OCI-LY7 (cell line): ENCODE measurements around the gene YIPF2. TPM values are rescaled to one million over a fixed set of nuclear protein-coding genes. Genes with fewer than 3 reads are reported as not detected.

Source experiments
- BruUV-seq: library from RNA; stranded (reverse); fragments of 400-500 nt; replicated peaks from 2 replicates; lab custom pipeline; 2021; lab: Mats Ljungman, UMichigan
- CTCF ChIA-PET: fragments of 300-600 bp; sonication (Branson Sonifier 250); formaldehyde crosslinking; loops from one replicate; lab custom pipeline; 2022; ENCODE audit warnings: antibody characterized with exemption; ENCODE audit not compliant: unreplicated experiment; lab: Charles Lee
- POLR2A ChIA-PET: fragments of 300-600 bp; sonication (Branson Sonifier 250); formaldehyde crosslinking; loops from one replicate; lab custom pipeline; 2022; ENCODE audit warnings: antibody characterized with exemption; lab: Charles Lee
- DNase-seq: peaks from one replicate; pipeline ENCODE4 v3.0.0-alpha.2; 2015; ENCODE audit warnings: low spot score
- H2AFZ ChIP-seq: fragments of 200-600 bp; sonication (generic), shearing (Covaris generic); 2 replicates; pipeline ENCODE4 v1.6.1; 2014; ENCODE audit warnings: mild to moderate bottlenecking, antibody characterized with exemption, low read length, moderate library complexity
- H3K27ac ChIP-seq: fragments of 200-600 bp; sonication (generic); 2 replicates; pipeline ENCODE4 v1.5.1; 2014; ENCODE audit warnings: mixed run types, low read depth, mild to moderate bottlenecking, moderate library complexity, low read length, inconsistent platforms; ENCODE audit not compliant: poor library complexity, severe bottlenecking
- H3K36me3 ChIP-seq: fragments of 200-600 bp; sonication (generic); 2 replicates; pipeline ENCODE4 v1.6.1; 2014; ENCODE audit warnings: mild to moderate bottlenecking, antibody characterized with exemption, low read length, moderate library complexity, mixed read lengths; ENCODE audit not compliant: insufficient read depth
- H3K4me1 ChIP-seq: fragments of 200-600 bp; sonication (generic); 2 replicates; pipeline ENCODE4 v1.5.1; 2014; ENCODE audit warnings: mild to moderate bottlenecking, low read length; ENCODE audit not compliant: insufficient read depth, poor library complexity, severe bottlenecking
- H3K4me2 ChIP-seq: fragments of 200-600 bp; sonication (generic); 2 replicates; pipeline ENCODE4 v1.6.1; 2014; ENCODE audit warnings: mild to moderate bottlenecking, low read length
- H3K4me3 ChIP-seq: fragments of 200-600 bp; sonication (generic); 2 replicates; pipeline ENCODE4 v1.5.1; 2014; ENCODE audit warnings: mild to moderate bottlenecking, low read depth, low read length; ENCODE audit not compliant: poor library complexity, severe bottlenecking
- H3K79me2 ChIP-seq: fragments of 200-600 bp; sonication (generic); 2 replicates; pipeline ENCODE4 v1.6.1; 2016; ENCODE audit warnings: low read depth, mild to moderate bottlenecking, low read length, moderate library complexity, mixed read lengths; ENCODE audit not compliant: insufficient read depth
- H3K9me2 ChIP-seq: fragments of 200-600 bp; sonication (generic); 2 replicates; pipeline ENCODE4 v1.6.1; 2016; ENCODE audit warnings: mild to moderate bottlenecking, low read length, mixed read lengths; ENCODE audit not compliant: insufficient read depth
- H3K9me3 ChIP-seq: fragments of 200-600 bp; sonication (generic); 2 replicates; pipeline ENCODE4 v1.6.1; 2014; ENCODE audit warnings: mild to moderate bottlenecking, mixed run types, low read length, mixed read lengths
- H4K20me1 ChIP-seq: fragments of 200-600 bp; sonication (generic); 2 replicates; pipeline ENCODE4 v1.6.1; 2014; ENCODE audit warnings: mild to moderate bottlenecking, antibody characterized with exemption, low read length, moderate library complexity, mixed read lengths; ENCODE audit not compliant: insufficient read depth
- CTCF ChIP-seq: fragments of 200-600 bp; sonication (generic); conservative IDR thresholded peaks from 2 replicates; pipeline ENCODE4 v1.5.1; 2014; ENCODE audit warnings: mild to moderate bottlenecking, antibody characterized with exemption, low read length, moderate library complexity, mixed read lengths
- EZH2phosphoT487 ChIP-seq: fragments of 200-600 bp; sonication (generic); IDR thresholded peaks from 2 replicates; pipeline ENCODE4 v1.6.1; 2018; ENCODE audit warnings: low read depth, borderline replicate concordance, mild to moderate bottlenecking, mixed run types, antibody characterized with exemption, low read length, moderate library complexity, mixed read lengths
- intact Hi-C: fragments of 100-400 bp; cut with micrococcal nuclease; formaldehyde crosslinking; loops from one replicate; pipeline ENCODE4 v1.10.0; 2022; ENCODE audit not compliant: unreplicated experiment
- total RNA-seq, 2 experiments: library from RNA; depleted of rRNA in 1 of 2; stranded (reverse); fragments of >200 nt in 1 of 2; shearing (Covaris generic) in 1 of 2; gene quantifications; 2 replicates each; pipeline ENCODE4 v1.2.3, GENCODE V29; 2014 to 2022

The YIPF2 gene
- total RNA-seq, 2 experiments from 2014 or later, result 26.7 to 27.5 TPM

- H4K20me1 ChIP-seq, result 0 out of 2 replicates have a peak, but pooled peaks cover 8% of the 10 kb centered on the region
- DNase-seq, result no peak
- ChIA-PET CTCF (no interaction called here), POLR2A (interaction anchor here (0.6 kb wide), 1 partner anchor 252 kb away, joined by 6 read pairs; no protein-coding TSS in a partner anchor)
- no peak overlapping the region for H3K4me2 ChIP-seq
- no peak overlapping the region for H3K4me3 ChIP-seq
- H3K9me2 ChIP-seq, result no peaks in the 10 kb centered on the region
- H2AFZ ChIP-seq, result no peak overlapping the region
- no TSS peak for BruUV-seq
- peaks cover 65% of the 10 kb centered on the region for H3K79me2 ChIP-seq
- intact Hi-C loops, result no loop called here
- H3K9me3 ChIP-seq, result no peaks in the 10 kb centered on the region
- H3K4me1 ChIP-seq, result peaks cover 46% of the 10 kb centered on the region
- H3K27ac ChIP-seq, result no peak overlapping the region
- TF ChIP-seq EZH2phosphoT487 (no peak), CTCF (no peak)
- H3K36me3 ChIP-seq, result peaks cover 13% of the 10 kb centered on the region; the same call in 1 of the 2 replicates
These were observed 36.2 kb downstream of the YIPF2 start for GRCh38 chr19:10892256-10892655.

- no peak for TF ChIP-seq EZH2phosphoT487
- no peak for TF ChIP-seq CTCF
- no peak for DNase-seq
- H2AFZ ChIP-seq, result no peak overlapping the region
- H3K36me3 ChIP-seq, result peaks cover 8% of the 10 kb centered on the region; the same call in 1 of the 2 replicates
- intact Hi-C loops, result no loop called here
- no TSS peak for BruUV-seq
- H3K4me2 ChIP-seq, result no peak overlapping the region
- H3K9me3 ChIP-seq, result no peaks in the 10 kb centered on the region
- ChIA-PET POLR2A (interaction anchor here (2.2 kb wide), 1 partner anchor 15 kb away, joined by 5 read pairs; no protein-coding TSS in a partner anchor), CTCF (no interaction called here)
- H3K27ac ChIP-seq, result no peak overlapping the region
- no peak overlapping the region for H3K4me3 ChIP-seq
- H3K79me2 ChIP-seq, result peaks cover 65% of the 10 kb centered on the region
- H3K4me1 ChIP-seq, result peaks cover 46% of the 10 kb centered on the region
- H3K9me2 ChIP-seq, result no peaks in the 10 kb centered on the region
- 0 out of 2 replicates have a peak, but pooled peaks cover 1% of the 10 kb centered on the region for H4K20me1 ChIP-seq
These were observed 36.9 kb downstream of the YIPF2 start for GRCh38 chr19:10891405-10892086.

- peak overlapping the region; percentile 6 for H3K27ac ChIP-seq
- H3K4me3 ChIP-seq, result no peak overlapping the region
- peaks cover 80% of the 10 kb centered on the region for H3K79me2 ChIP-seq
- intact Hi-C loops, result no loop called here
- no peak for DNase-seq
- ChIA-PET POLR2A (interaction anchor here (0.7 to 2.7 kb wide), 5 partner anchors 12 to 195 kb away, joined by 3 to 34 read pairs (median 4); no protein-coding TSS in a partner anchor), CTCF (no interaction called here)
- BruUV-seq, result no TSS peak
- H3K4me2 ChIP-seq, result no peak overlapping the region
- TF ChIP-seq CTCF (no peak), EZH2phosphoT487 (no peak)
- no peaks in the 10 kb centered on the region for H3K9me2 ChIP-seq
- no peaks in the 10 kb centered on the region for H3K9me3 ChIP-seq
- no peak overlapping the region for H2AFZ ChIP-seq
- H3K4me1 ChIP-seq, result peaks cover 37% of the 10 kb centered on the region
- H4K20me1 ChIP-seq, result no peaks in the 10 kb centered on the region
- H3K36me3 ChIP-seq, result peaks cover 11% of the 10 kb centered on the region; the same call in 1 of the 2 replicates
These were observed 38.6 kb downstream of the YIPF2 start for GRCh38 chr19:10889880-10890279.
